GM19035 (cell line): Measurements from ENCODE around the gene OPTN.
A peak's percentile ranks its signal among the peaks of the same experiment; 100 is the strongest.
"Not testable (repeated sequence)": the region's sequence is repeated elsewhere in the genome, so short reads cannot be mapped to it uniquely, and the experiment has no call there.

ENCODE experiments used
- ATAC-seq: cut with Tn5 transposase; IDR thresholded peaks from one replicate; pipeline ENCODE4 v1.9.1; 2021; ENCODE audit not compliant: unreplicated experiment

The OPTN gene

DNA sequence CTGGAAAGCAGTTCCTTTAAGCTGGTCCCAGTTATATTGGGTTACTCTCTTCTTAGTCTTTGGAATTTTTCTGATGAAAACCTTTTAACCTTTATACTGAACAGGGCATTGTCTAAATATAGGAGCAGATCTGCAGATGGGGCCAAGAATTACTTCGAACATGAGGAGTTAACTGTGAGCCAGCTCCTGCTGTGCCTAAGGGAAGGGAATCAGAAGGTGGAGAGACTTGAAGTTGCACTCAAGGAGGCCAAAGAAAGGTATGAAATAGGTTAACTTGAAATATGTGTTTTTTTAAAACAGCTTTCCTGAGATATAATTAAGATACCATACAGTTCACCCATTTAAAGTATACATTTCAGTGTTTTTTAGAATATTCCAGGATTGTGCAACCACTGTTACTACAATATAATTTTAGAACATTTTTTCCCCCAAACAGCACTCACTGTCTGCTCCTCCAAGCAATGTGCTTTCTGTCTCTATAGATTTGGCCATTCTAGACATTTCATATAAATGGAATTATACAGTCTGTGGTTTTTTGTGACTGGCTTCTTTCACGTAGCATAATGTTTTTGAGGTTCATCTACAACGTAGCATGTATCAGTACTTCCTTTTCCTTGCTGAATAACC, 18.9 kb downstream of the OPTN start:
- ATAC-seq = no peak

DNA sequence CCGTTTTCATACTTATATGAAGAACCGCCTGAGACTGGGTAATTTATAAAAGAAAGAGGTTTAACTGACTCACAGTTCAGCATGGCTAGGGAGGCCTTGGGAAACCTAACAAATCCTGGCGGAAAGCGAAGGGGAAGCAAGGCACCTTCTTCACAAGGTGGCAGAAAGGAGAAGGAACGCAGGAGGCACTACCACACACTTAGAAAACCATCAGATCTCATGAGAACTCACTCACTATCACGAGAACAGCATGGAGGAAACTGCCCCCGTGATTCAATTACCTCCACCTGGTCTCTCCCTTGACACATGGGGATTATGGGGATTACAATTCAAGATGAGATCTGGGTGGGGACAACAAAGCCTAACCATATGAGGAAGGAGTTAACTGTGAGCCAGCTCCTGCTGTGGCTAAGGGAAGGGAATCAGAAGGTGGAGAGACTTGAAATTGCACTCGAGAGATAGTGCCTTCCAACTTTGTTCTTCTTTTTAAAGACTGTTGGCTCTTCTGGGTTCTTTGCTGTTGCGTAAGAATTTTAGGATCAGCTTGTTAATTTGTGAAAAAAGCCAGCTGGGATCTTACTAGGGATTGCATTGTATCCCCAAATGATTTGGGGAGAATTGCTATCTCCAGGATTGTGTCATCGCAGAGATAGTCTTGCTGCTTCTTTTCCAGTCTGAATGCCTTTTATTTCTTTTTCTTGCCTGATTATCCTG, 21.0 kb downstream of the OPTN start:
- no peak for ATAC-seq

DNA sequence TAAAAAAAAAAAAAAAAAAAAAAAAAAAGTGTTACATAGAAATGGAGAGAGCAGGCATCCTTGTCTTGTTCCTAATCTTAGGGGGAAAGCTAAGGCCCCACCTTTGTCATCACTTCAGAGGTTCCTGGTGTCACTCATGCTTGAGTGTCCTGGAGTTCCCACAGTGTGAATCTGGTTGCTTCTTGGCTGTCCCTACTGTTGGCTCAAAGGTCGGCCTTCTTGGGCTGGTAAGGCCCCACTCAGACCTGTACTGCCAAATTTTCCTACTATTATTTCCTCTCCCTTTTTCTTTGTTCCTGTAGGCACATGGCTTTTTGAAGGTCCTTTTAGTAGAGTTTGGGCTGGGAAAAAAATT, 21.5 kb downstream of the OPTN start:
- ATAC-seq = no peak

DNA sequence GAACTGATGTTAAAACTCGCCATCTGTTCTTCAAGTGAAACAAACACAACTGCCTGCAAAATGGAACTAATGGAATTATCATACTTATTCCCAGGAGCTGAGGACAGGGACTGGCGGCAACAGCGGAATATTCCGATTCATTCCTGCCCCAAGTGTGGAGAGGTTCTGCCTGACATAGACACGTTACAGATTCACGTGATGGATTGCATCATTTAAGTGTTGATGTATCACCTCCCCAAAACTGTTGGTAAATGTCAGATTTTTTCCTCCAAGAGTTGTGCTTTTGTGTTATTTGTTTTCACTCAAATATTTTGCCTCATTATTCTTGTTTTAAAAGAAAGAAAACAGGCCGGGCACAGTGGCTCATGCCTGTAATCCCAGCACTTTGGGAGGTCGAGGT, 36.7 kb downstream of the OPTN start:
- no peak for ATAC-seq

DNA sequence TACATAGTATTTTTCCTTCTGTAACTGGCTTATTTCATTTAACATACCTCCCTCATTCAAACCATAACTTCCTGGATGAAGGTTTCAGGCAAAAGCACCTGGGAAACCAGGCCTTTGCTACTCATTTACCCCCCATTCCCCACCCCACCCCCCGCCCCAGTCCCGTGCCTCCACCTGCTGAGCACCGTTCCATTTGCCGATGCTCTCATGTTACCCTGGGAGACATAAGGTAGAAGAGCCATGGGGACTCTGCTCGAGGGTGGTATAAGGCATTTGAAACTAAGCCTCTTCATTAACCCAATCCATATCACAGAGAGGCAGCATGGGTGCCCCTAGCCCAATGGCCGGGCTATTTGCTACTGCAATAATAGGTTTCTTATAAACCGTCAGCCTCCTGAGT, 39.2 kb downstream of the OPTN start:
- no peak for ATAC-seq

DNA sequence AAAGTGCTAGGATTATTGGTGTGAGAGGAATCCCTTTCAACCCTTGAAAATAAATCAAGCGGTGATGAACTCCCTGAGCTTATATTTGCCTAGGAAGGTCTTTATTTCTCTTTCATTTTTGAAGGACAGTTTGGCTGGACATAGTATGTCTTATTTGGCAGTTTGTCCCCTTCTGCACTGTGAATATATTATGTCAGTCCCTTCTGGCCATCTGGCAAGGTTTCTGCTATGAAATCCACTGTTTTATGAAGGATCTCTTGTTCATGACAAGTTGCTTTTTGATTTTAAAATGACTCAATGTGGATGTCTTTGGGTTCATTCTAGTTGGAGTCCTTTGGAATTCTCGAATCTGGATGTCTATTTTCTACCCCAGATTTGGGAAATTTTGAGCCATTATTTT, 39.7 kb downstream of the OPTN start:
- no peak for ATAC-seq

DNA sequence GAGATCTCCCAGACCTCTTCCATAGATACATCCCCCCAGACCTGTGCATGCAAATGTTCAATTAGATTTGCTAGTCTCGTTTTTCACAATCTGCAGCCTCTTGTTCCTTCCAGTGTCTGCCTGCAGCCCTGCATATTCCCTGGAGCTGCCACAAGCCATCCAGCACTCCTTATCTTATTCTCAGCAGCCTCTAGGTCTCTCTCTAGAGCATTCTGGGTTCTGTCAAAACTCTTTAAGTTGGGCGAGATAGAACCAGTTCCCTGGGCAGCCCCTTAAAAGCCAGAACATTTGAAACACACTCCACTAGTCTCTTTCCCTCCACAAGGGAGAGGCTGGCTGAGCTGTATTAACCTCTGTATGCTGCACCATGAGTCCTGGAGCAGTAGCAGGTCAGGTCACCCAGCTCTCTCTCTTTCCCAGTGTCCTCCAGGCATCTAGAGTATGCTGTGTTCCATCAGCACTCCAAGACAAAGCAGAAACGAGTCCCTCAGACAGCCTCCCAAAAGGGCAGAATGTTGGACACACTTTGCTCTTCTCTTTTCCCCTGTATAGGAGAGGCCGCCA, 40.7 kb downstream of the OPTN start:
- no peak for ATAC-seq

DNA sequence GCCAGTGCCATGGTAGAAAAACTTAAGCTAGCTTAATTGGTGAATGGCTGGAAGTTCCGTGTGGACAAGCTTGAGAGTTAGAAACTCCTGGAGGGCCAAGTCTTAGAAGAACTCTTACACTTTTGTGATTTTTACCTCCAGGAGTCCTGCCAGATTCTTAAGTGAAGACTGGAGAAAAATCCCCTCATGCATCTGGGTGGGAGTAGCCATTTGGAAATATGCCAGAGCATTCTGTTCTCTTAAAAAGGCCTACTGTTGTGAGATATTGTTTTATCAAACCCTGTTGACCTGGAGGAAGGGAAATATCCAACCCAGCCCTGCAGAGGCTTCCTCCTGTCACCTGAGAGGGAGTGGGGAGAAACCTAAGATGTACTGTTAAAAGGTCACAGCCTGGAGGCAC, 43.8 kb downstream of the OPTN start:
- no peak for ATAC-seq

DNA sequence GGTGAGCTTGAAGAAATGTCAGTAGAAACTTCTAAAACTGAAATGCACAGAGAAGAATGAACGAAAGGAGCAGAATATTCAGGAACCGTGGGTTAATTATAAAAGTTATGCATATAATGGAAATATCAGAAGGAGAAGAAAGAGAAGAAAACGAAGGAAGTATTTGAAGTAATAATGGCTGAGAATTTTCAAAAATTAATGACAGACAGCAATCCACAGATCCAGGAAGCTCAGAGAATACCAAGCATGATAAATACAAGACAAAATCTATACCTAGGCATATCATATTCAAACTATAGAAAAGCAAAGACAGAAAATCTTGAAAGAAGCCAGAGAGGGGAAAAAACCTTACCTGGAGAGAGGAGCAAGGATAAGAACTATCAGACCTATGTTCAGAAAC, 44.9 kb downstream of the OPTN start:
- no peak for ATAC-seq

DNA sequence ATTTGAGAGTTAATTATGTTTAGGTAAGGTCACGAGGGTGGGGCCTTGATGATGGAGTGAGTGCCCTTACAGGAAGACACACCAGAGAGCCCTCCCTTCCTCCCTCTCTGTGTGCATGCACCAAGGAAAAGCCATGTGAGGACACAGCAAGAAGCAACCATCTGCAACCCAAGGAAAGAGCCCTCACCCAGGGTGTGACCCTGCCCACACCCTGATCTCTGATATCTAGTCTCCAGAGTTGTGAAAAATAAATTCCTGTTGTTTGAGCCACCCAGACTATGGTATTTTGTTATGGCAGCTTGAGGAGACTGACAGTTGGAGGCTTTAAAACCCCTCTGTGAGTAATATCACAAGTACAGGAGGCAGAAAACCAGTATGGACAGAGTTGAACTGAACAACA, 46.4 kb downstream of the OPTN start:
- ATAC-seq = no peak

DNA sequence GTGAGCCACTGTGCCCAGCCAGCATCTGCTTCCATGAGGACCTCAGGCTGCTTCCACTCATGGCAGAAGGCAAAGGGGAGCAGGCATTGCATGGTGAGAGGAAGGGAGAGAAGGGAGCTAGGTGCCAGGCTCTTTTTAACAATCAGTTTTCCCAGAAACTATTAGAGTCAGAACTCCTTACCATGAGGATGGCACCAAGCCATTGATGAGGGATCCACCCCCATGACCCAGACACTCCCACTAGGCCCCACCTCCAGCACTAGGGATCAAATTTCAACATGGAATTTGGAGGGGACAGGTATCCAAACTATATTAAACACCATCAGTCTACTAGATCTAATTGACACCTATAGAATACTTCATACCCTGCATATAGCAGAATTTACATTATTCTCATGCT, 47.2 kb downstream of the OPTN start:
- no peak for ATAC-seq

DNA sequence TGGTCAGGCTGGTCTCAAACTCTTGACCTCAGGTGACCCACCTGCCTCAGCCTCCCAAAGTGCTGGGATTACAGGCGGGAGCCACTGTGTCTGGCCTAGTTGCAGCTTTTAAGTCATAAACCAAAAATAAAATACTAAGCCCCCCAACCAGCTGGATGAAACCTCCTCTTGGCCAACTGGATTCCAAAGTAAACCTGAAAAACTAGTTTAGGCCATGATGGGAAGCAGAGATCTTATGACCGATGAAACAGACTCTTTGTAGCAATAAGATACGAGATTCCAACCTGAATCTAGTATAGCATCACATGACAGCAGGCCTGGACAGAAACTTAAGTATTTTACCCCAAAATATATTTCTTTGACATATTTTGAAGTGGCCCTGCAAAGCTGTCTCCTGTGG, 52.3 kb downstream of the OPTN start:
- ATAC-seq = no peak

DNA sequence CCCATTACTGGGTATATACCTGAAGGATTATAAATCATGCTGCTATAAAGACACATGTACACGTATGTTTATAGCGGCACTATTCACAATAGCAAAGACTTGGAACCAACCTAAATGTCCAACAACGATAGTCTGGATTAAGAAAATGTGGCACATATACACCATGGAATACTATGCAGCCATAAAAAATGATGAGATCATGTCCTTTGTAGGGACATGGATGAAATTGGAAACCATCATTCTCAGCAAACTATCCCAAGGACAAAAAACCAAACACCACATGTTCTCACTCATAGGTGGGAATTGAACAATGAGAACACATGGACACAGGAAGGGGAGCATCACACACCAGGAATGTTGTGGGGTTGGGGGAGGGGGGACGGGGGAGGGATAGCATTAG, 55.9 kb downstream of the OPTN start:
- not testable (repeated sequence) for ATAC-seq

DNA sequence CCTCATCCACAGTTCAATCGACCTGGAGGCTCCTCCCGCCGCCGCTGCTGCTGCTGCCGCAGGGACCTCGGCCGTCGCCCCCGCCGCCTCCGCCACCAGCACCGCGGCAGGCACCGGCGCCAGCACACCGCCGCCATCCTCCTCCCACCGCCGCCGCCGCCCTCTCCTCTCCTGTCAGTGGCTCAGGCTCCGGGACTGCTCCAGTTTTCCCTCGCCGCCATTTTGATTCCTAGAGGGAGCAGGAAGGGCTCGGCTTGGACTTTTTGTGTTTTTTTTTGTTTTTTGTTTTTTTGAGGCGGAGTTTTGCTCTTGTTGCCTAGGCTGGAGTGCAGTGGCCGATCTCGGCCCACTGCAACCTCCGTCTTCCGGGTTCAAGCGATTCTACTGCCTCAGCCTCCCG, 58.4 kb downstream of the OPTN start:
- no peak for ATAC-seq

DNA sequence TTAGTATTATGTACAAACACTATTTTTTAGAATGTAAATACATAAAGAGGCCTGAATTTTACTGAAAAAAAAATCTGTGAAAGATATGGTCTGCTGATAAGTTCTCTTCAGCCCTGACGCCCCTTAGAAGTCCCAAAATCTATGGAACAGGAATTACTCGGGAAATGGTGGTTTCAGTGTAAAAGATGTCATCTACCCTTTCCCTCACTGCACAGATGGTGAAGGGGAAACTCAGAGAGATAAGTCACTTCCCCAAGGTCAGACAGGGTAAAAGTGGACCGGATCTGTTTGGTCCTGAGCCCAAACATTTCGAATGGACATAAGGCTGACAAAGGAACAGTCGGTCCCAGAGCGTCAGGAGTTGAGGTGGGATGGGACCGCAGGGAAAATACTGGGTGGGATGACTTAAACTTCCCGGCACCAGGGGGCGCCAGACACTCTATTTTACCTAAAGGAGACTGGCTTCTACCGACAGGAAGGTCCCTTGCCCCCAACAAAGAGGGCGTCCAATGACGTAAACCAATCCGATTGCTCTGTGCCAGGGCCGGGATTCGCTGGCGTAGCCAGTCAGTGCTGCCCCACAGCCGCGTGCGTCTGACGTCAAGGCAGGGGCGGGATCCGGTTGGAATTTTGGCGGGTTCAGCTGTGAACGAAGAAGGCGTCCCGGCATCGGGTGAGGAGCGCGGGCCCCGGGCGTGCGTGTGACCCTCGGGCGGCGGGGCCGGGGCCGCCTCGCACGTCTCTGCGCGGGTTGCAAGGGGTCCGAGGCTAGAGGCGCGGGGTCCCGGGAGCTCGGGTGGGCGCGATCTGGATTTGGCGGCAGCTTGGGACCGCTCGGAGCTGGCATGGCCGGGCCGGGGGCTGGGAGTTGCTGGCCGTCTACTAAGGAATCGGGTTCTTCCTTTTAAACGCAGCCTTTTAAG, 61.2 kb downstream of the OPTN start, which contains the start of gene MCM10:
MCM10 (plus strand) TSS at position 625 of the 923 bp plus-strand sequence. CDS start 2,645 bp downstream, outside the sequence.
- ATAC-seq = peak; percentile 100

DNA sequence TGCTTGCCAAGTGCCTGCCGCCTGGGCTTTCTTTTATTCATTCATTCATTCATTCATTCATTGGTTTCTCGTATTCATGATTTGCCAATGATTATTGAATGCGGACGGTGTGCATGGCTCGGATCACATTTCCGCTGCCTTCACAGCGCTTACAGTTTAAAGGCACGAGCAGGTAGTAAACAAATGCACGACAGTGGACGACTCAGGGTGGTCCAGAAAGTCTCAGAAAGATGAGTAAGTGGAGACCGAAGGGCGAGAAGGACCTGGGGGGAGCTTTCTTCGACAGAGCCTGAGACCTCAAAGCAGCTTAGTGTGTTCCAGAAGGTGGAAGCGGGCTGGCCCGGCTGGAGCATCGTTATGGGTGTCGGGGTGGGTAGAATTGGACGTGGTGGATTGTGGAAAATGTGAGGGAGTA, 61.9 kb downstream of the OPTN start:
- no peak for ATAC-seq

DNA sequence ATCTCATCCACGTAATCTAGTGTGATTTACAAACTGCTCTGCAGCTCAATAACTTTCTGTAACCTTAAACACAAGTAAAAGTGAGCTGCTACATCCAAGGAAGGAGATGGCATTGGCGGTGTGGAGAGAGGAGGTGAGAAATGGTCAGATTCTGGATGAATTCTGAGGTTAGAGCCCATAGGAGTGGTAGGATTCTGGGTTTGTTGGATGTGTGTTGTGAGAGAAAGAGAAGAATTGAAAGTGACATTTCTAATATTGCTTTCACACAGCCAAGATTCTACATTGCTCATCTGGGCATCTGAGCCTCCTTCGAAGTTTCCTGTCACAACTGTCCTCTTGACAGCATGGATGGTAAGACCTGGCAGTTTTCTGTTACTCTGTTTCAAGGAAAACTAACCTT, 63.9 kb downstream of the OPTN start:
- no peak for ATAC-seq

DNA sequence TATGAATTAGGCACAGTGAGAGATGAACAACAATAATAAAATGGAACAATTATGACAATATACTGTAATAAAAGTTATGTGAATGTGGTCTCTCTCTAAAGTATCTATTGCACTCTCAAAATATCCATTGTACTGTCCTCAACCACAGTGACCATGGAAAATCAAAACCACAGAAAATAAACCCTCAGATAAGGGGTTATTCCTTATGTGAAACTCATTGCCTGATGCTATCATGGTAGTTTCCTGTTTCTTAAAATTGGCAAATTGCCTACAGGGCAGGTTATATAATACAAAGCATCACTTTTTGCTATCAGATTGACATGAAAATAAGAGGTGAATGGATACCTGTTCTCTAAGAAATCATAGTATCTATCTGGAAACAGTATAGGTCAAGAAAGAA, 65.2 kb downstream of the OPTN start:
- ATAC-seq = no peak

DNA sequence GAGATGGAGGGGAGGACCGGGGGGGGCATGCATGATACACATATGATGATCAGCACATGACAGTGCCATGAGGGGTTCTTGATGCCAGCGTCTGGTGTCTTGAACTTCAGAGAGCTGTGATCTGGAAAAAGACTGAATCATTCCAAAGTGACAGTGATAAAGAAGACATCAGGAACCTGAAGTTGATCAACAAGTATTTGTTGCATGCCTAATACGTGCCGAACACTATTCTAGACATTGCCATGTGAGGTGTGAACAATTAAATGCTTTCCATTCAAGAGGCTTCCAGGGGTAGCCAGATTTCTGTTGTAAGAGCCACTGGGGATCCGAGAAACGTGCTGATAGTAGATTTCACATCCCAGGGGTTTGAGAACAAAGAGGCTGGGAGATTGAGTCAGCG, 67.6 kb downstream of the OPTN start:
- ATAC-seq = no peak

DNA sequence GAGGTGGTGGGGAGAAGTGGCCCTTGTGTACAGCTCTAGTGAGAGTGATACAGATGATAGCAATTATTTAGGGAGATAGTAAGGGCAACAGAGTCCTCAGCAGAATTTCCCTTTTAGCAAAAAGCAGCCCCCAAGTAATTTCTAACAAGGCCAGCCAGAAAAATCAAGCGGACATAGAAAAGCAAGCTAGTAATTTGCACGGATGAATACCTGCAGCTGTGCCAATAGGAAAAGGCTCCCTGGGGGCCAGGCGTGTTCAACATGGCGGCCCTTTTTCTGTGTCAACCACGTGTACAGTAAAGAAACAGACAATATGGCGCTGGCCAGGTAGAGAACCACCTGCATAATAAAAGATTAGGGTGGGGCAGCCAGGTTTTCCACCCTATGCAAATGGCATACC, 68.8 kb downstream of the OPTN start:
- ATAC-seq = no peak

DNA sequence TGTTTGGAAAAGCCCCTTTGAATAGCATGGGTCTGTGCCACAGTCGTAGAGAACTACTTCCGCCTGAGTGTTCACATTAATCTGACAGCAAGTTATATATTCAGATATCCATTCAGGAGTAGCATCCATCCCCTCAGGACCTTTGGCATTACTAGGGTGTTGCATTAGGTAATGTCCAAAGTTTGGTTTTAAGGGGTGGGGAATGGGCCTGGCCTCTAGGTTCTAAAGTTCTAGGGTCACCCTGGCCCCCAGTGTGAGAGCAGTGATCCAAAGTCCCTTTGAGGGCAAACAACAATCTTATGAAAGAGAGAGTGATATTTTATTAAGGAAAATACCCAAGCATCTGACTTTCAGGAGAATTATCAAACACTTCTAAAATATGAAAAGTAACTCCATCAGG, 73.7 kb downstream of the OPTN start:
- no peak for ATAC-seq

DNA sequence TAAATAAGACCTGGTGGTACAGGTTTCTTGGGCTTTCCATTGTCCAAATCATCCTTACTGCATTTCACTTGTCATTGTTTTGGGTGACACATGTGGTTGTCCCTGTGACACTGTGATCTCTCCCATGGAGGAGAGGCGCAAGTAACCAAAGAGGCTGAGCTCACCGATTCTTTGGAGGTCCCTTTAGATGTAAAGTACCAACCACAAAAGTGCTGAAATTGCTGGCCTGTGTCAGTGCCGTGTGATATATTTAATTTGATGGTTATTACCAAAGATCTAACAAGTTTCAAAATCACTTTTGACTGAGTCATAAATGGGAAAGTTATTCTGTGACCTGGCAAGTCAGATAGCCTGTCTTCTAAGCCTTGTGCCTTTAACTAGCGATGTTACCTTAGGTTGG, 80.8 kb downstream of the OPTN start:
- no peak for ATAC-seq
